Measurements from ENCODE around the gene PRKD1. TPM values are rescaled to one million over a fixed set of nuclear protein-coding genes. Genes with fewer than 3 reads are reported as not detected.
A peak's percentile ranks its signal among the peaks of the same experiment; 100 is the strongest.

PRKD1 gene
- total RNA-seq, 1 donor from 2014 or later = 4.0 TPM

DNA sequence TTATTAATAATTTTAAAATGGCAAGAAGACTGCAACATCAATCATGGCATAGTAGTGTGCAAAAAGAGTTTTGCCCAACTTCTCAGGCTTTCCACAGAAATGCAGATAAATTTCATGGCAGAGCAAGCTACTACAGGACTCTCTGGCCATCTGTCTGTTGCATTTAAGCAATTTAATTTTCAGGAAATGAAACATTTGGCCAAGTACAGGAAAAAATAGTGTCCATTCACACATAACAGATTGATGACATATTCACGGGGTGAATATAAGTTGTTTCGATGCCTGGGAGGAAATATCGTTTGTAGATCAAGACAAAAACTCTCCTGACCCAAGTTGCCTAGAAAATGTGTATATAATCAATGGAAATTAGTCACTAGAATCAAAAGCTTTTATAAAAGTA lies 324.0 kb downstream of the PRKD1 start:
- ATAC-seq (ENCODE audit: poor library complexity) = no peak
- intact Hi-C loops (cut with DNase I) = no loop called here
- no peak for DNase-seq

DNA sequence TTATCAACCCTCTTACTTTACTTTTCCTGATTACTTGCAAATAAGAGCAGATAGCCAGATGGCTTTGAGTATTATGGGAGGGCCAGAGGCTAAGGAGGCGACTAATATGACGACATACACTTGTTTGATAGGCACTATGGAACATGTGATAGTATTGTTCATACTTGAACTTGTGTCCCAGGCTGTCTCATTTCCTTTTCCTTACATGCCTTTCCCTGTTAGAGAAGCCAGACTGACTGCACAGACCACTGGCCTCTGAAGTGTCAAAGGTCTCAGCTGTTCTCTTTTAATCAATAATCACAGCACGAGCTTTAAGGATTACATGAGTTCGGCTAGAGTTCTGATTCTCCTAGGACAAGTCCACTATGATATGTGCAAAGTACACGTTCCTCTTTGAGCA lies 326.0 kb downstream of the PRKD1 start:
- DNase-seq (no peak), ATAC-seq (ENCODE audit: poor library complexity) (no peak)
- intact Hi-C loops (cut with DNase I) = no loop called here

DNA sequence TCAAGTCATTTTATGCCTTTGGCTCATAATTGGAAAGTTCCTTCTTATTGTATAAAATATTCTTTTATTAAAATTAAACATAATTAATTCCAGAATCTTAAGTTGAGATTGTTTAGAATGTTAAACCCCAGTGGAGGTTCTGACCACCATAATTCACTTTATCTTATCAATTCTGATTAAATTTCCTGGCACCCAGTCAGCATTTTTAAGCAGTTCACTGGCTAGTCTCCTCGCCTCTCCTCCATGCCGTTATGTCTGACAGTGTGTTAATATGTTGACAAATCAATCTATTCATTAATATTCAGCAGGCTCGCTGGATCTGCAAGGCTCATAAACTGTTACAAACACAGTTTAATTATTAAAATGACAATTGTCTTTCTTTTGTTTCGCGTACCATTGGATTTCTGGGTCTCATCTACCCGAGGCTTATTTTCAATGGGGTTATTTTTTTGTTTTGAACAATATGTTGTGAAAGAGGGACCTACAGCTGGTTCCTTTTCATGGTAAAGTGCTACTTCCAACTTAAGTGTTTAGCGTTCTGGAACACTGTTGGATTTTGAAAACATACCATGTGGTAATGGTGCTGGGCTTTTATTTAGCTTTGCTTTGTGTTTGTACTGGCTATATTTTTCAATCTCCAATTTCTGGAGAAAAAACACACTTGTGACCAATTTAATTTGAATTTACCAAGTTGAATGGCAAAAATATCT lies 339.7 kb downstream of the PRKD1 start:
- intact Hi-C loops (cut with DNase I) = no loop called here
- ATAC-seq (ENCODE audit: poor library complexity) = no peak

DNA sequence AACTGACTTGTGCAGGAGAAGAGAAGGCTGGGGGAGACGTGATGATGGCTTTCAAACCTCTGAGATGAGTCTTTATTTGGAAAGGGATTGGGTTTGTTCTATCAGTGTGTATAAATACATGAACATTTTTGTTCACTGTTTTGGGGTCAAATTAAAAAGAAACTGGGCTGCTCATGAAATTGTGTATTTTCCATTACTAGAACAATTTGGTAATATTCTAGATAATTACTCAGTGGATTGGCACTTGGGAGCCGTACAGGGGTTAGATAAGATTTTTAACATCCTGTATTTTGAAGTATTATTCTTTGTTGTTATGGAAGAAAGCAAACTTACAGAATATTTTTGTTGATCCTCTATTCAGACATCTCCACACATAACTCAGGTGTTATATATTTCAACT lies 340.6 kb downstream of the PRKD1 start:
- intact Hi-C loops (cut with DNase I) = no loop called here
- DNase-seq (no peak), ATAC-seq (ENCODE audit: poor library complexity) (no peak)

More for the DNA sequence above, 339.7 kb downstream of the PRKD1 start:
- no peak for DNase-seq

DNA sequence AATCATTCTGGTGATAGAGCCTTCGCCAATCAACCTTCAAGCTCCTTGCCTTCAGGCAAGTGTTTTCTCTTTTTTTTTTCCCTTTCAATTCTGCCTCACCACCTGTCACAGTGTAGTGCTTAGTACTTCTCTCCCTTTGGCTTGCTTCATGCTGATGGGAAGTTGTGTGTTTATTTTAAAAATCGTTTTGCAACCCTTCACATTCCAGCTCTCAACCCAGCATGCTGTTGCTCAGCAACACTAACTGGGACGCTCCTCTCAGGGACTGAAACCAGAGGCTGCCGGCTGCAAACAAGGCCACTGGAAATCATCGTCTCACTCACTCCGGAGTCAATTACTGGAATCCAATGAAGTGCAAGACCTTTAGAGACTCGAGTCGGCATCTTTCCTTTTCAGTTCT lies 342.7 kb downstream of the PRKD1 start:
- ATAC-seq (ENCODE audit: poor library complexity) = peak; percentile 96
- intact Hi-C loops (cut with DNase I) = no loop called here
- DNase-seq = peak; percentile 55

DNA sequence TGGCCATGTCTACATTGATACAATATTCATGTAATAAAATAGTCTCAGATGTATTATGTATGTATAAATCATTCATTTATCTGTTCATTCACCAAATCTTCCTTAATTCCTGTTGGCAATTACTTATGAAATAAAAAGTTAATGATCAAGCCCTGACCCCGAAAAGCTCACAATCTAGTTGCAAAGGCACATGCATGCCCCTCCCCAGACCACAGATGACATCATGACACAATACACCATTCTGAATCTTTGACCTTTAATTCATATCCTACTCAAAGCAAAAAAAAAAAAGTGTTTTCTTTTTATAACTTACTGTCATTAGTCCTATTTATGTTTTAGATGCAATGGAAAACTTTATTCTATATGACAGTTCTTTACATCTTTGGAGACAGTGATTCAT lies 346.9 kb downstream of the PRKD1 start:
- ATAC-seq (ENCODE audit: poor library complexity) = no peak
- intact Hi-C loops (cut with DNase I) = no loop called here
- DNase-seq = no peak

DNA sequence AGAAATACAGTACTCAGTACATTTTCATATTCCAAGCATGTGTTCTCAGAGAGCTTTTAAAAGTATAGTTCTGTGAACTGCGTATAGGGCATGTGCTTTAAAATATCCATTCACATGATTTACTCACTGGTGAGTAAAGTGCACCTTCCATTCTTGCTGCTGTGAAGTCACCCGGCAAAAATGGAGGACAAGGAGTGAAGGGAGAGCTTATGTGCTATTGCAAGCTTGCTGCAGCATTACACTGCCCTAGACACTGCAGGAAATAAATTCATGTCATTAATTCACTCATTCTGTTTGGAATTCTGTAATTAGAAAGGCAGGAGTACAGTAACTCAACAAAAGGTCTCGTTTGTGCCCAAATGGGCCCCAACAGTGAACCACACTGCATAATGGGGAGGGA lies 347.8 kb downstream of the PRKD1 start:
- DNase-seq (no peak), ATAC-seq (ENCODE audit: poor library complexity) (no peak)
- intact Hi-C loops (cut with DNase I) = no loop called here

DNA sequence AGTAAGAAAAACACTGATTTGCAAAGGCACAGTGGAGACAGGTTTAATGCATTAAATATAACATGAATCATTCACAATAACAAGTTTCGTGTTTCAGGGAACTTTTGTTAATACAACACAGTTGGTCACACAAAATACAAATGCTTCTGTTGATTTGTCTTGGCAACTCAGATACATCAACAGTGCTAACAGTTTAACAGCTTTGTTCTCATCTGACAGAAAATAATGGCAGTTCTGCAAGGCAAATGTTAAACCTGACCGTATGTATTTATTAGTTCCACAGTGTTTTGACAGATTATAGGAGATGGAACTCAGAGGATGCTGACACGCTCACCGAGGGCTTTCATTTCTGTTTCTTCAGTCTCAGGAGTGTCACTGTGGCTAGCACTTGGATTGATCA lies 350.7 kb downstream of the PRKD1 start:
- intact Hi-C loops (cut with DNase I) = no loop called here
- ATAC-seq (ENCODE audit: poor library complexity) (no peak), DNase-seq (no peak)

DNA sequence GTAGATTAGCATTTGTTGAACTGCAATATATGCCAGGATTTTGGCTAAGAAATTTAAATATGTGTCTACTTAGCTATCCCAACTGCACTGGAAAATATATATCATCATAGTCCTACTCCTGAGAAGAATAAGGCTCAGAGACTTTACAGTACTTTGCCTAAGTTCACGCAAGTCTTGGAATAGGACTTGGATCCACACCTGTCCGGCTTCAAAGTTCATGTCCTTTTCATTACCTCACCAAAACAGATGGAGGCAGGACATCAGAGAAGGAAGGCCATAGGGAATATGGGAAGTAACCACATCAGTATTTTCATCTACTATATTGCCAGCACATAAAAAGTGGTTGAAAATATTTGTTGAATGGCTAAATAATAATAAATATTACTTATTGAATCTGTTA lies 358.5 kb downstream of the PRKD1 start:
- intact Hi-C loops (cut with DNase I) = no loop called here
- ATAC-seq (ENCODE audit: poor library complexity) (peak; percentile 58), DNase-seq (no peak)

DNA sequence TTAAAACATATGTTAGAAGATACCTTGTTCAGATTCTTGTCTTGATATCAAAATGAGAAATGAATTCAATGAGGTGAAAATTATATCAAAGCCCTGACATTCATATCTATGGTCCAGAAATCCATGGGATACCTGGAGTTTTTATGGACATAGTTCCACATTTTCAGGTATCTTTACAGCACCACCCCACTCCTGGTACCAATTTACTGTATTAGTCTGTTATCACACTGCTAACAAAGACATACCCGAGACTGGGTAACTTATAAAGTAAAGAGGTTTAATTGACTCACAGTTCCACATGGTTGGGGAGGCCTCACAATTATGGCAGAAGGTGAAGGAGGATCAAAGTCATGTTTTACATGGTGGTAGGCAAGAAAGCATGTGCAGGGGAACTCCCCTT lies 361.5 kb downstream of the PRKD1 start:
- intact Hi-C loops (cut with DNase I) = no loop called here
- ATAC-seq (ENCODE audit: poor library complexity) (no peak), DNase-seq (no peak)

DNA sequence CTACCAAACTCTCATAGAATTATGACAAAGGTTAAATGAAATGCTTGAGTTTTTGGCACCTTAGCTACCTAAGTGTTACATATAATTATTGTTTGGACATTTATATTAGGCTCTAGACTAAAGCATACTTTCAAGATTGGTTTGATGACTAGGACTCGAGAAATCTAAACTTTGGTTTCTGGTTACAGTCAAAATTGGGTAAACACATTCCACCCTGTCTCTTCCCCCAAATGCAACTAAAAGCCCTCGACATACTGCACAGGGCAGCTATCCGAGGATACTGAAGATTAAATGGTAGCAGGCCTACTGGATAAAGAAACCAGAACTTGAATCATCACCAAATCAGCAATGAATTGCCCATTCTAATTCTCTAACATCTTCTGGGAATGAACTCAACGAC lies 369.1 kb downstream of the PRKD1 start:
- ATAC-seq (ENCODE audit: poor library complexity) (no peak), DNase-seq (no peak)
- intact Hi-C loops (cut with DNase I) = no loop called here

DNA sequence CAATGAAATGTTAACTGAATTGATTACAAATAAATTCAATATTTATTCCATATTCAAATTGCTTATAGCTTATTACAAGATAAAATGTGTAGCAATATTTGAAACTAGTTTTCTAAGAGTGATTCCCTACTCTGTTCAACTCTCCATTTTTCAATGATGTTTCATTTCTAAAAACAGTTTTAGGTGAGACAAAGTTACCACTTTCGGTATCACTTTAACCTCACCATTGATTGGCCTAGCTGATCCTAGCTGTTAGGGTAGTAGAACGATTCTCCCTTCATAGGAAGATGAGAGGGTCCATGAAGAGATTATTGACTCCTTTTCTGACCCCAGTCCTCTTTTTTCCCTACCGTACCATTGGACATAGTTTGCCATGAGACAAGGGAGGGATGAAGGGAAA lies 373.3 kb downstream of the PRKD1 start:
- intact Hi-C loops (cut with DNase I) = no loop called here
- ATAC-seq (ENCODE audit: poor library complexity) (no peak), DNase-seq (no peak)

DNA sequence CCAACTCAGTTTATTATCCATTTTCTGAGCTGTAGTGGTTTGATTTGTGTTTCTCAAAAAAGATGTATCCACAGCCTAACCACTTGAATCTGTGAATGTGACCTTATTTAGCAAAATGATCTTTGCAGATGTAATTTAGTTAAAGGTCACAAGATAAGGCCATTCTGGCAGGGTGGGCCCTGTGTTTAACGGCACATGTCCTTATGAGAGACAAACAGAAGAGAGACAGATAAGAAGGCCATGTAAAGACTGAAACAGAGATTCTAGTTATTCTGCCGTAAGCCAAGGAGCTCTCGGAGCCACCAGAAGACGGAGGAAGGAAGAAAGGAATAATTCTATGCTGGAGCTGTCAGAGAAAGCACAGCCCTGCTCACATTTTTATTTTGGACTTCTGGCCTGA lies 374.2 kb downstream of the PRKD1 start:
- ATAC-seq (ENCODE audit: poor library complexity) = peak; percentile 43
- intact Hi-C loops (cut with DNase I) = no loop called here
- DNase-seq = no peak

DNA sequence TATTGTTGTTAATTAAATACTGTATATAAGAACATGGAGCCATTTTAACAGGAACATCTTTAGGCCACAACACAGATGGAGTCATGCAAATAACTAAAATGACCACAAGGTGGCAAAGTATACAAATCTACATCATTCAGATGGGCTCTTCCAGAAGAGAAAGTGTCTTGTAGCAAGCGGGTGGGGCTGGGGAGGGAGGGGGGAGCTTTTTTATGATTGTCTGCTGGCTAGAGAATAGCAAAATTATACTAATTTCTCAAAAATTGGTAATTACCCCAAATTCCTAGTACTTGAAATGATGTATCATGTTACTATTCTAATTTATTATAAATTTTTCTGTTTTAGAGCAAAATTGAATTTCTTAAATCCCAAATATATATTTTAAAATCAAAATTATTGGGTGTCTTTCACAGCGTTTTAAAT lies 378.7 kb downstream of the PRKD1 start:
- ATAC-seq (ENCODE audit: poor library complexity) = peak; percentile 77
- intact Hi-C loops (cut with DNase I) = loop anchor here (2.0 to 10.0 kb wide), 2 partner anchors 456 to 666 kb away; no protein-coding TSS in a partner anchor

DNA sequence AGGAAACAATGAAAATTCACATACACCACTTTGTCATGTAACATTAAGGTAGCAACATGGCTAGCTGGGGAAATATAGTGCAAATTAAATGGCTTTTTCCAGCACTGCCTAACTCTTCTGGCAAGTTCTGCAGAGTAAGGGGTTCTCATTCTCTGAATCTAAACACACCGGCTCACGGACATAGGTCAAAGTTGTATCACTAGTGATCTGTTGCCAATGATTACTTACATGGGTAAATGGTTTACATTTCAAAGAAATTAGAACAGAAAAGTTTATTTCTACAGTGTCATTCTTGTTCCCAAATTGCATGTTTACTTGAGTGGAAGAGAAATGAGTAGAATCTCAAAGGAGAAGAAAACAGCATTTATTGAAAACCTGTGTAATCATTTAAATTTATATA lies 381.9 kb downstream of the PRKD1 start:
- DNase-seq (no peak), ATAC-seq (ENCODE audit: poor library complexity) (no peak)
- intact Hi-C loops (cut with DNase I) = loop anchor here (10.0 kb wide), 1 partner anchor 669 kb away; no protein-coding TSS in a partner anchor

More for the DNA sequence above, 378.7 kb downstream of the PRKD1 start:
- DNase-seq = no peak

DNA sequence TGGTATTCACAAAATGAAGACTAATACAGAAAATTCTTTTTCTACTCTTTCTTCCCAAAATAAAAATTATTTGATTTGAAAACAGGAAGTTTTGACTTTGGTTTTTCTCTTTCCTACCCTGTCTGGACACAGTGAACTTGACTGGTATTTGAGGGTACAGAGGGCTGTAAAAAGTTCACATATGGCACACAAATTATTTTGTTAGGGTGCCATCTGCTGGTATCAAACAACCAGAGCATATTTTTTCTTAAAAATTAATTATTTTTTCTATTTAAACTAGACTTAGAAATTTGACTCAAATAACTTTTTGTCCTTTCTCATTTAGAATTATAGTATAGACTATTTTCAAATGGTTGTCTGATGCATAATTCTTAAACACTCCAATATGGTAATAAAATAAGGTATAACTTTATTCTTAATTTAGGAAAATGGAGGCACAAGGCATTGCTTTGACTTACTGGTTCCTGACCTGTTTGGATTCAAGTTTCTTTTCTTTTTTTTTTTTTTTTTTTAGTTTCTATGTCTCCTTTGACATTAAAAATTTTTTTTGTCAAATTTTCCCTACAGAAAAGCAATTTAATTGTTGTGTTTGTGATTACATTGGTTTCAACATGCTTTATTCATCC lies 390.6 kb downstream of the PRKD1 start:
- ATAC-seq (ENCODE audit: poor library complexity) = no peak
- intact Hi-C loops (cut with DNase I) = no loop called here

DNA sequence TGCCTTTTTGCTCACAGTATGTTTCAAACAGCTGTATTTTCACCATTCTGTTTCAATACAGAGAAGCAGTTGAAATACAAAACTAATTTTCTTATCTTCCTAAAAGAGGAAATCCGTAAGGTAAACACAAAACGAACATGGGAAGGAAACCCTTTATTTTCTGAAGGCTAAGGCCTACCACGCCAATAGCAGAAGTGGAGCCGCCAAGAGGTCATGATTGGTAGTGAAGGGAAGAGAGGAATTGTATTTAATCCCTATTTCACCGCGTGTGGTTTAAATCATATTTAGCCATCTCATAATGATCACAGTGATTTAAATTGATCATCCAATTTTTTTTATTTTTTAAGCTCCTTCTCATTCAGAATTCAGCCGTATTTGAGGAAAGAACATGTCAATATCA lies 398.2 kb downstream of the PRKD1 start:
- intact Hi-C loops (cut with DNase I) = no loop called here
- DNase-seq (no peak), ATAC-seq (ENCODE audit: poor library complexity) (no peak)

More for the DNA sequence above, 390.6 kb downstream of the PRKD1 start:
- DNase-seq = no peak

DNA sequence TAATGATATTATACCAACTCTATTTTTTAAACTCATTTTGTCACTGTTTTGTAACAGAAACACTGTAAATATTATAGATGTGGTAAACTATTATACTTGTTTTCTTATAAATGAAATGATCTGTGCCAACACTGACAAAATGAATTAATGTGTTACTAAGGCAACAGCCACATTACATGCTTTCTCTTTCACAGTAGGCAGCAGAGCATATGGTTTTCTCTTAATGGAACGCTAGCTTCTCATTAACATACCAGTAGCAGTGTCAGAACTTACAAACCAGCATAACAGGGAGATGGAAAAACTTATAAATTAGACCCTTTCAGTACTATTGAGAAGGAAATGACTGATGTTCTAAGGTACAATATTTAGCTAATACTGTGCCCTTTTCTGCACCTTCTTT lies 398.8 kb downstream of the PRKD1 start:
- no peak for DNase-seq
- no peak for ATAC-seq (ENCODE audit: poor library complexity)
- intact Hi-C loops (cut with DNase I) = no loop called here

DNA sequence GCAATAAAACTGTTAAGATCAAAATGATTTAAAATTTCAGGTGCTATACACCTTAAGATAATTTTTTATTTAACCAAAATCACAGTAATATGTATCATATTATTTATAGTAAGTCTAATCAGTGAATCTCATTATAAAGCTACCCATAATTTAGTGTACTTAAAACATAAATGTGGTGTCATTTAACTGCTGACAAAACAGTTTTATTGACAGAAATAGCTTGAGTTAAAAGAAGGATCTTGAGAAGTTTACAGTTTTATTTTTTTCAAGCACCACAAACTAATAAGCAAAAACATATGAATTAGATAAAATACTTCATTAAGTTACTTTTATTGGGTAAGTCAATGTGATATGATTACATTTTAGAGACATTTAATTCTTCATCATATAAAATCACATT lies 400.4 kb downstream of the PRKD1 start:
- ATAC-seq (ENCODE audit: poor library complexity) (no peak), DNase-seq (no peak)
- intact Hi-C loops (cut with DNase I) = no loop called here
